HepG2 (cell line): ENCODE measurements around the gene ATF6. TPM values are rescaled to one million over a fixed set of nuclear protein-coding genes. Genes with fewer than 3 reads are reported as not detected.

Source experiments
- ATAC-seq: fragments of 200-7000 bp; cut with Tn5 transposase; 3 replicates; pipeline ENCODE4 v1.9.1; 2020; ENCODE audit warnings: mild to moderate bottlenecking, moderate library complexity
- BruUV-seq: library from RNA; stranded (reverse); fragments of 400-500 nt; replicated peaks from 2 replicates; lab custom pipeline; 2021; lab: Mats Ljungman, UMichigan
- CTCF ChIA-PET: fragments of 300-600 bp; formaldehyde crosslinking; extraction: SDS; loops from one replicate; lab custom pipeline; 2021; ENCODE audit warnings: low total read pairs, inconsistent platforms, low intra/inter-chr PET ratio; lab: Yijun Ruan, JAX
- POLR2A ChIA-PET: fragments of 350-600 bp; sonication (Branson Sonifier 250); formaldehyde crosslinking; loops from one replicate; lab custom pipeline; 2020; ENCODE audit warnings: antibody characterized with exemption, inconsistent platforms; lab: Yijun Ruan, JAX
- DNase-seq: peaks from one replicate; pipeline ENCODE4 v3.0.0-alpha.2; 2015; ENCODE audit warnings: low spot score
- FAIRE-seq: peaks from 3 replicates; lab custom pipeline; 2011; peaks lifted over from hg19 to GRCh38; lab: Jason Lieb, UNC
- H2AFZ ChIP-seq: one replicate; pipeline ENCODE4 v1.6.1; 2011; ENCODE audit warnings: low read length, inconsistent platforms
- H3K27ac ChIP-seq: fragments of 300-600 bp; 3 replicates; pipeline ENCODE4 v1.8.0; 2011; ENCODE audit warnings: mixed run types, mild to moderate bottlenecking, mixed read lengths, low read length, inconsistent platforms; ENCODE audit not compliant: insufficient read depth; ENCODE audit errors: extremely low read length
- H3K27me3 ChIP-seq, 2 experiments: fragments of 200-600 bp in 1 of 2; 2 replicates in 1 of 2; 3 replicates in 1 of 2; pipeline versions ENCODE4 v1.6.0 to v1.8.0; 2011; ENCODE audit warnings: low read length in 2 of 2, mild to moderate bottlenecking in 2 of 2, moderate library complexity in 2 of 2, inconsistent platforms in 1 of 2; ENCODE audit not compliant: insufficient read depth in 2 of 2, control insufficient read depth in 1 of 2
- H3K36me3 ChIP-seq, 2 experiments: fragments of 200-600 bp in 1 of 2; replicated peaks in 1 of 2; 2 replicates in 1 of 2; 3 replicates in 1 of 2; pipeline versions ENCODE4 v1.5.1 to v1.8.0; 2011; ENCODE audit warnings: low read length in 2 of 2, inconsistent platforms in 1 of 2; ENCODE audit not compliant: insufficient read depth in 2 of 2, control insufficient read depth in 1 of 2
- H3K4me1 ChIP-seq: 2 replicates; pipeline ENCODE4 v1.5.1; 2012; ENCODE audit warnings: low read length, inconsistent platforms; ENCODE audit not compliant: insufficient read depth
- H3K4me2 ChIP-seq: 2 replicates; pipeline ENCODE4 v1.6.0; 2011; ENCODE audit warnings: low read depth, low read length, inconsistent platforms
- H3K4me3 ChIP-seq, 3 experiments: fragments of 200-600 bp in 1 of 3; sonication (generic), shearing (Covaris generic) in 1 of 3; replicated peaks in 1 of 3; 2 replicates each; pipeline ENCODE4 v1.5.1; 2011 to 2016; ENCODE audit warnings: low read length in 3 of 3, inconsistent platforms in 2 of 3, low read depth in 2 of 3, mild to moderate bottlenecking in 2 of 3, control low read depth in 1 of 3, mixed read lengths in 1 of 3; ENCODE audit not compliant: insufficient read depth in 1 of 3
- H3K79me2 ChIP-seq: one replicate; pipeline ENCODE4 v1.6.1; 2011; ENCODE audit warnings: low read length, inconsistent platforms; ENCODE audit not compliant: insufficient read depth
- H3K9ac ChIP-seq: 2 replicates; pipeline ENCODE4 v1.6.0; 2011; ENCODE audit warnings: mild to moderate bottlenecking, low read depth, low read length, inconsistent platforms; ENCODE audit not compliant: insufficient read depth
- H3K9me3 ChIP-seq: 2 replicates; pipeline ENCODE4 v1.5.1; 2012; ENCODE audit warnings: mild to moderate bottlenecking, low read length
- H4K20me1 ChIP-seq: 2 replicates; pipeline ENCODE4 v1.6.0; 2011; ENCODE audit warnings: inconsistent platforms, mild to moderate bottlenecking, low read length, moderate library complexity; ENCODE audit not compliant: insufficient read depth
- CBFB ChIP-seq: sonication (generic); formaldehyde crosslinking; IDR thresholded peaks from 2 replicates; pipeline ENCODE4 v1.4.0; 2020; ENCODE audit warnings: missing genetic modification reagents
- ZNF556 ChIP-seq: sonication (generic); formaldehyde crosslinking; IDR thresholded peaks from 2 replicates; pipeline ENCODE4 v1.4.0; 2020; ENCODE audit warnings: mild to moderate bottlenecking, missing genetic modification reagents, borderline replicate concordance
- WGBS: methylation state at CpG from one replicate; pipeline ENCODE4 v1.1.6; 2017; ENCODE audit warnings: low lambda C conversion rate; 5-methylcytosine and 5-hydroxymethylcytosine counted together
- in situ Hi-C: cut with HindIII; loops from 2 replicates; pipeline ENCODE4 v1.10.0; 2017; ENCODE audit warnings: low pct_unique_long_range_greater_than_20kb; ENCODE audit not compliant: extremely low pct_ligation_motif_present
- intact Hi-C: fragments of 100-400 bp; cut with micrococcal nuclease; formaldehyde crosslinking; loops from one replicate; pipeline ENCODE4 v1.10.0; 2022; ENCODE audit not compliant: unreplicated experiment
- polyA plus RNA-seq, 8 experiments: library from polyadenylated mRNA; depleted of rRNA in 3 of 8; stranded (reverse) in 7 of 8; unstranded in 1 of 8; fragments of >200 nt; fragmentation: Illumina TruSeq in 4 of 8; extraction: Trizol in 4 of 8; gene quantifications; 2 replicates each; pipeline versions ENCODE4 v1.2.1 to v1.2.3, GENCODE V29; 2011 to 2016; ENCODE audit warnings: low read depth in 4 of 8, missing spikeins in 1 of 8, mixed read lengths in 1 of 8; ENCODE audit not compliant: insufficient read depth in 1 of 8
- total RNA-seq, 5 experiments: library from RNA; depleted of rRNA; stranded (reverse); fragments of >200 nt; fragmentation: Illumina TruSeq; extraction: Trizol; gene quantifications; 2 replicates each; pipeline ENCODE4 v1.2.3, GENCODE V29; 2016; ENCODE audit warnings: low read depth in 1 of 5
- TF ChIP-seq, protein P1 (sequence below): sonication (generic); formaldehyde crosslinking; IDR thresholded peaks from 2 replicates; pipeline ENCODE4 v1.4.0; 2020; ENCODE audit warnings: missing genetic modification reagents

The ATF6 gene
- total and polyA plus RNA-seq, 2 of the 13 experiments (the other 11 are each of a cell fraction or from before 2014, with no cell fraction given) = 13.2 to 14.5 TPM

DNA sequence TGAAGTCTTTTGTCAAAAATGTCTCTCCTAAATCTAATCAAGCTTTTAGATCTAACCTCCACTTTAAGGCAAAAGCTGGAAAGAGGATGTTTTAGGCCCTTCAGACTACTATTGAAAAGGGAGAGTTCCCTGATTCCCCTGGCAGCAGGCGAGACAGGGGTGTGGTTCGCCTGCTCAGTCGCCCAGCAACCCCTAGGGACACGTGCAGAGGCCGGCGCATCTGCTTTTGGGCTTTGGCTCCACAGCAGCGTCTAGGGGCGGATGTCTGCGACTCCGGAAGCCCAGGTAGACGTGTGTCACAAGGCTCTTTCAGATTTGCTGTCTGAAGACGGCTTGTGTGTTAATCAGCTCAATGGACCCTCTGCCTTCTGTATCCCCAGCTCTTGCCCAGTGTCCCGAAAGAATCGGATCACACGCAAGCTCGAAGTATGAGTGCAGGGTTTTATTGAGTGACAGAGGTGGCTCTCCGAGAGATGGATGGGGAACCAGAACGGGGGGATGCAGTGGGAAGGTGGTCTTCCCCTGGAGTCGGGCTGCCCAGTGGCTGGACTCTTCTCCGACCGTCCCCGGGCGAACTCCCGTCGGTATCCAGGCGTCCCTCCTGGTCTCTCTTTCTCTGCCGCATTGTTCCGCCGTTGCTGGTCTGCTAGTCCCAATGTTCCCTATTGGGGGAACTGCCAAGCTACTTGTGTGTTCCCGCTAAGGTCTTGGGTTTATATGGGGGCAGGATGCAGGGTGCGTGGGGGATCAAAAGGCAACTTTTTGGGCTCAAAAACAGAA is 212.1 kb downstream of the ATF6 start:
- ATAC-seq = no peak
- Histone ChIP-seq H2AFZ (no peak overlapping the region), H3K9me3 (no peaks in the 10 kb centered on the region), H3K27ac (no peak overlapping the region), H4K20me1 (no peaks in the 10 kb centered on the region), H3K4me3 (no peak overlapping the region), H3K9ac (no peak overlapping the region), H3K4me2 (no peak overlapping the region), H3K79me2 (no peaks in the 10 kb centered on the region), H3K36me3 (no peaks in the 10 kb centered on the region), H3K27me3 (peaks cover 0 to 36% of the 10 kb centered on the region in 2 experiments; a peak in 3 of 5 replicates), H3K4me1 (peaks cover 19% of the 10 kb centered on the region)
- ChIA-PET CTCF (no interaction called here), POLR2A (no interaction called here)
- WGBS = 69% methylated on average over 19 of the region's 31 CpGs
- in situ Hi-C loops = no loop called here
- no peak for DNase-seq
- FAIRE-seq = no peak
- intact Hi-C loops = no loop called here
- BruUV-seq = no TSS peak
- TF ChIP-seq, protein P1, sequence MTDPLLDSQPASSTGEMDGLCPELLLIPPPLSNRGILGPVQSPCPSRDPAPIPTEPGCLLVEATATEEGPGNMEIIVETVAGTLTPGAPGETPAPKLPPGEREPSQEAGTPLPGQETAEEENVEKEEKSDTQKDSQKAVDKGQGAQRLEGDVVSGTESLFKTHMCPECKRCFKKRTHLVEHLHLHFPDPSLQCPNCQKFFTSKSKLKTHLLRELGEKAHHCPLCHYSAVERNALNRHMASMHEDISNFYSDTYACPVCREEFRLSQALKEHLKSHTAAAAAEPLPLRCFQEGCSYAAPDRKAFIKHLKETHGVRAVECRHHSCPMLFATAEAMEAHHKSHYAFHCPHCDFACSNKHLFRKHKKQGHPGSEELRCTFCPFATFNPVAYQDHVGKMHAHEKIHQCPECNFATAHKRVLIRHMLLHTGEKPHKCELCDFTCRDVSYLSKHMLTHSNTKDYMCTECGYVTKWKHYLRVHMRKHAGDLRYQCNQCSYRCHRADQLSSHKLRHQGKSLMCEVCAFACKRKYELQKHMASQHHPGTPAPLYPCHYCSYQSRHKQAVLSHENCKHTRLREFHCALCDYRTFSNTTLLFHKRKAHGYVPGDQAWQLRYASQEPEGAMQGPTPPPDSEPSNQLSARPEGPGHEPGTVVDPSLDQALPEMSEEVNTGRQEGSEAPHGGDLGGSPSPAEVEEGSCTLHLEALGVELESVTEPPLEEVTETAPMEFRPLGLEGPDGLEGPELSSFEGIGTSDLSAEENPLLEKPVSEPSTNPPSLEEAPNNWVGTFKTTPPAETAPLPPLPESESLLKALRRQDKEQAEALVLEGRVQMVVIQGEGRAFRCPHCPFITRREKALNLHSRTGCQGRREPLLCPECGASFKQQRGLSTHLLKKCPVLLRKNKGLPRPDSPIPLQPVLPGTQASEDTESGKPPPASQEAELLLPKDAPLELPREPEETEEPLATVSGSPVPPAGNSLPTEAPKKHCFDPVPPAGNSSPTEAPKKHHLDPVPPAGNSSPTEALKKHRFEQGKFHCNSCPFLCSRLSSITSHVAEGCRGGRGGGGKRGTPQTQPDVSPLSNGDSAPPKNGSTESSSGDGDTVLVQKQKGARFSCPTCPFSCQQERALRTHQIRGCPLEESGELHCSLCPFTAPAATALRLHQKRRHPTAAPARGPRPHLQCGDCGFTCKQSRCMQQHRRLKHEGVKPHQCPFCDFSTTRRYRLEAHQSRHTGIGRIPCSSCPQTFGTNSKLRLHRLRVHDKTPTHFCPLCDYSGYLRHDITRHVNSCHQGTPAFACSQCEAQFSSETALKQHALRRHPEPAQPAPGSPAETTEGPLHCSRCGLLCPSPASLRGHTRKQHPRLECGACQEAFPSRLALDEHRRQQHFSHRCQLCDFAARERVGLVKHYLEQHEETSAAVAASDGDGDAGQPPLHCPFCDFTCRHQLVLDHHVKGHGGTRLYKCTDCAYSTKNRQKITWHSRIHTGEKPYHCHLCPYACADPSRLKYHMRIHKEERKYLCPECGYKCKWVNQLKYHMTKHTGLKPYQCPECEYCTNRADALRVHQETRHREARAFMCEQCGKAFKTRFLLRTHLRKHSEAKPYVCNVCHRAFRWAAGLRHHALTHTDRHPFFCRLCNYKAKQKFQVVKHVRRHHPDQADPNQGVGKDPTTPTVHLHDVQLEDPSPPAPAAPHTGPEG (CRISPR knock-in tag) = no peak
- no peak for TF ChIP-seq CBFB (CRISPR knock-in tag)
- TF ChIP-seq ZNF556 (CRISPR knock-in tag) = no peak
- TF ChIP-seq, all 625 proteins: peak for 0
